K562 (cell line): Measurements from ENCODE around the gene QPCT. TPM values are rescaled to one million over a fixed set of nuclear protein-coding genes. Genes with fewer than 3 reads are reported as not detected.

ENCODE experiments used
- ATAC-seq: fragments of 200-7000 bp; cut with Tn5 transposase; 3 replicates; pipeline ENCODE4 v1.9.1; 2020; ENCODE audit warnings: moderate library complexity
- BruUV-seq: library from RNA; stranded (reverse); fragments of 400-500 nt; replicated peaks from 2 replicates; lab custom pipeline; 2021; lab: Mats Ljungman, UMichigan
- CTCF ChIA-PET: fragments of 300-600 bp; formaldehyde crosslinking; extraction: SDS; loops from one replicate; lab custom pipeline; 2021; ENCODE audit warnings: low intra/inter-chr PET ratio; lab: Yijun Ruan, JAX
- POLR2A ChIA-PET: fragments of 300-600, 350-650 bp; sonication (Branson Sonifier 250); formaldehyde crosslinking; extraction: SDS; loops from one replicate; lab custom pipeline; 2021; ENCODE audit warnings: antibody characterized with exemption, inconsistent platforms; lab: Yijun Ruan, JAX
- DNase-seq, 4 experiments: peaks; one replicate each; pipeline versions ENCODE4 v3.0.0 to v3.0.0-alpha.2; 2011 to 2018; ENCODE audit warnings: low spot score in 3 of 4, mixed read lengths in 3 of 4; ENCODE audit errors: extremely low read depth in 1 of 4
- FAIRE-seq: peaks from 2 replicates; lab custom pipeline; 2011; peaks lifted over from hg19 to GRCh38; lab: Jason Lieb, UNC
- H2AFZ ChIP-seq: 2 replicates; pipeline ENCODE4 v1.6.0; 2011; ENCODE audit warnings: low read depth, low read length, control low read depth, inconsistent platforms
- H3K27ac ChIP-seq: fragments of 200-600 bp; 3 replicates; pipeline ENCODE4 v1.8.0; 2011; ENCODE audit warnings: low read depth, mild to moderate bottlenecking, control low read depth, inconsistent platforms, low read length, moderate library complexity, mixed read lengths; ENCODE audit errors: extremely low read depth
- H3K27me3 ChIP-seq, 2 experiments: fragments of 300-600 bp in 1 of 2; 2 replicates in 1 of 2; 3 replicates in 1 of 2; pipeline versions ENCODE4 v1.6.0 to v1.8.0; 2011; ENCODE audit warnings: inconsistent platforms in 2 of 2, low read length in 2 of 2, mild to moderate bottlenecking in 1 of 2, mixed read lengths in 1 of 2, moderate library complexity in 1 of 2; ENCODE audit not compliant: control insufficient read depth in 2 of 2, insufficient read depth in 2 of 2
- H3K36me3 ChIP-seq: fragments of 300-600 bp; 3 replicates; pipeline ENCODE4 v1.8.0; 2011; ENCODE audit warnings: mild to moderate bottlenecking, low read length, inconsistent platforms; ENCODE audit not compliant: control insufficient read depth, insufficient read depth
- H3K4me1 ChIP-seq, 2 experiments: fragments of 200-600 bp in 1 of 2; replicated peaks in 1 of 2; 2 replicates in 1 of 2; 3 replicates in 1 of 2; pipeline versions ENCODE4 v1.5.1 to v1.8.0; 2011; ENCODE audit warnings: inconsistent platforms in 2 of 2, low read length in 2 of 2, mild to moderate bottlenecking in 1 of 2, mixed read lengths in 1 of 2, moderate library complexity in 1 of 2; ENCODE audit not compliant: control insufficient read depth in 2 of 2, insufficient read depth in 2 of 2
- H3K4me2 ChIP-seq: 2 replicates; pipeline ENCODE4 v1.6.1; 2011; ENCODE audit warnings: low read length, control low read depth, inconsistent platforms, mixed read lengths; ENCODE audit not compliant: insufficient read depth
- H3K4me3 ChIP-seq: fragments of 200-600 bp; sonication (generic), shearing (Covaris generic); 2 replicates; pipeline ENCODE4 v1.5.1; 2016; ENCODE audit warnings: control low read depth, inconsistent platforms
- H3K79me2 ChIP-seq: fragments of 200-600 bp; 3 replicates; pipeline ENCODE4 v1.8.0; 2011; ENCODE audit warnings: low read length, inconsistent platforms; ENCODE audit not compliant: control insufficient read depth, insufficient read depth
- H3K9ac ChIP-seq, 2 experiments: 2 replicates each; pipeline versions ENCODE4 v1.6.0 to v1.6.1; 2011; ENCODE audit warnings: low read depth in 2 of 2, low read length in 2 of 2, control low read depth in 1 of 2, inconsistent platforms in 1 of 2, mild to moderate bottlenecking in 1 of 2, mixed read lengths in 1 of 2; ENCODE audit not compliant: insufficient read depth in 1 of 2
- H3K9me1 ChIP-seq: one replicate; pipeline ENCODE4 v1.6.0; 2011; ENCODE audit warnings: inconsistent platforms, mild to moderate bottlenecking, low read length, moderate library complexity; ENCODE audit not compliant: control insufficient read depth, insufficient read depth
- H3K9me3 ChIP-seq: replicated peaks from 2 replicates; pipeline ENCODE4 v1.5.1; 2011; ENCODE audit warnings: low read depth, low read length, inconsistent platforms; ENCODE audit not compliant: control insufficient read depth, insufficient read depth
- H4K20me1 ChIP-seq: replicated peaks from 2 replicates; pipeline ENCODE4 v1.6.1; 2011; ENCODE audit warnings: low read length, inconsistent platforms, mixed read lengths; ENCODE audit not compliant: control insufficient read depth, insufficient read depth
- AFF4 ChIP-seq: sonication (generic); formaldehyde crosslinking; IDR thresholded peaks from 2 replicates; pipeline ENCODE4 v1.8.0; 2023; ENCODE audit warnings: mild to moderate bottlenecking, missing genetic modification reagents
- BCOR ChIP-seq: fragments of 450-650 bp; IDR thresholded peaks from 2 replicates; pipeline ENCODE4 v1.6.1; 2016
- ELF2 ChIP-seq: fragments of 250-450 bp; sonication (Bioruptor Pico); IDR thresholded peaks from 2 replicates; pipeline ENCODE4 v1.5.0; 2021; ENCODE audit warnings: mild to moderate bottlenecking
- ELK1 ChIP-seq: sonication (generic); formaldehyde crosslinking; IDR thresholded peaks from 2 replicates; pipeline ENCODE4 v1.8.1; 2022; ENCODE audit warnings: missing genetic modification reagents
- FUS ChIP-seq: fragments of 200-400 bp; formaldehyde crosslinking; optimal IDR thresholded peaks from 2 replicates; pipeline ENCODE3; 2017; ENCODE audit warnings: low read depth, low read length
- PCBP1 ChIP-seq: fragments of 200-400 bp; formaldehyde crosslinking; IDR thresholded peaks from 2 replicates; pipeline ENCODE4 v1.6.1; 2018; ENCODE audit warnings: mild to moderate bottlenecking, low read depth, low read length; ENCODE audit not compliant: poor library complexity, severe bottlenecking
- TFE3 ChIP-seq: fragments of 450-650 bp; formaldehyde crosslinking; IDR thresholded peaks from 2 replicates; pipeline ENCODE4 v1.4.0; 2020; ENCODE audit warnings: mild to moderate bottlenecking, mixed read lengths
- XRCC4 ChIP-seq: IDR thresholded peaks from one replicate; pipeline ENCODE4 v1.6.1; 2011; ENCODE audit not compliant: insufficient read depth, insufficient read length; ENCODE audit errors: extremely low read depth
- ZNF609 ChIP-seq: sonication (generic); formaldehyde crosslinking; IDR thresholded peaks from 2 replicates; pipeline ENCODE4 v1.8.1; 2023; ENCODE audit warnings: missing genetic modification reagents, mild to moderate bottlenecking, borderline replicate concordance
- ZNF764 ChIP-seq: fragments of 250-450 bp; sonication (Bioruptor Pico); IDR thresholded peaks from 2 replicates; pipeline ENCODE4 v1.4.0; 2020; ENCODE audit warnings: low read depth, mild to moderate bottlenecking, moderate library complexity
- WGBS: fragments of 100-300 bp; shearing (Covaris generic); methylation state at CpG from one replicate; pipeline ENCODE4 v1.1.6; 2016; ENCODE audit warnings: low coverage, mixed read lengths; ENCODE audit not compliant: insufficient coverage; ENCODE audit errors: missing lambda C conversion rate; 5-methylcytosine and 5-hydroxymethylcytosine counted together
- in situ Hi-C: fragments of 300-500 bp; cut with MboI; formaldehyde crosslinking; loops from 4 replicates; pipeline ENCODE4 v1.15.0; 2018; ENCODE audit warnings: inconsistent platforms, mixed read lengths
- intact Hi-C: fragments of 100-400 bp; cut with micrococcal nuclease; formaldehyde crosslinking; loops from 2 replicates; pipeline ENCODE4 v1.14.2; 2022
- polyA plus RNA-seq, 8 experiments: library from polyadenylated mRNA; depleted of rRNA in 4 of 8; stranded (reverse) in 5 of 8; unstranded in 3 of 8; fragments of >200 nt; fragmentation: Nextera tagmentation in 2 of 8; fragmentation: Illumina TruSeq in 1 of 8; extraction: Ambion mirVana in 2 of 8; extraction: Trizol in 1 of 8; gene quantifications; 2 replicates each; pipeline versions ENCODE4 v1.2.1 to v1.2.3, GENCODE V29; 2011 to 2014; ENCODE audit warnings: inconsistent platforms in 1 of 8, missing spikeins in 1 of 8
- total RNA-seq, 7 experiments: library from RNA; depleted of rRNA in 6 of 7; stranded (reverse); fragments of >200 nt in 6 of 7; fragmentation: Illumina TruSeq in 2 of 7; extraction: Trizol in 2 of 7; gene quantifications; 2 replicates each; pipeline versions ENCODE4 v1.2.1 to v1.2.3, GENCODE V29; 2011 to 2021; ENCODE audit warnings: low replicate concordance in 1 of 7

QPCT gene
- total and polyA plus RNA-seq, 9 of the 15 experiments (the other 6 are each of a cell fraction or from before 2014, with no cell fraction given), result 0.07 TPM; not detected in 8

GRCh38 chr2:37377187-37377532, 32.7 kb downstream of the QPCT start (continued):
- TF ChIP-seq ZNF609 (CRISPR knock-in tag), result no peak
- TF ChIP-seq PCBP1, result no peak
- no peak for TF ChIP-seq BCOR

GRCh38 chr2:37378411-37378810, 34.0 kb downstream of the QPCT start:
- WGBS, result 4% methylated on average over 7 of the region's 7 CpGs
- no peaks in the 10 kb centered on the region for H3K36me3 ChIP-seq
- H3K9ac ChIP-seq, result no peak overlapping the region
- in situ Hi-C loops, result no loop called here
- H2AFZ ChIP-seq, result no peak overlapping the region
- ATAC-seq (no peak), DNase-seq (no peak), FAIRE-seq (no peak)
- no peak overlapping the region for H3K27ac ChIP-seq
- no peaks in the 10 kb centered on the region for H3K79me2 ChIP-seq
- no peaks in the 10 kb centered on the region for H3K9me1 ChIP-seq
- intact Hi-C loops, result no loop called here
- no peak overlapping the region for H3K4me2 ChIP-seq
- CTCF ChIA-PET, result no interaction called here
- H3K27me3 ChIP-seq, result peaks cover 9 to 24% of the 10 kb centered on the region in 2 experiments; a peak in 3 of 5 replicates
- no peak overlapping the region for H3K4me3 ChIP-seq
- no TSS peak for BruUV-seq
- POLR2A ChIA-PET, result interaction anchor here (1.0 kb wide), 1 partner anchor 11 kb away, joined by 5 read pairs; no protein-coding TSS in a partner anchor
- no peaks in the 10 kb centered on the region for H4K20me1 ChIP-seq
- H3K4me1 ChIP-seq, result no peaks in the 10 kb centered on the region
- H3K9me3 ChIP-seq, result no peaks in the 10 kb centered on the region
- no peak for TF ChIP-seq XRCC4
- no peak for TF ChIP-seq ELF2 (CRISPR knock-in tag)
- TF ChIP-seq ELK1 (CRISPR knock-in tag), result no peak
- TF ChIP-seq ZNF764 (CRISPR knock-in tag), result no peak
- no peak for TF ChIP-seq TFE3
- no peak for TF ChIP-seq FUS
- no peak for TF ChIP-seq AFF4
